HEK293T (cell line): ENCODE results near the gene CCL17.

Source experiments
- CTCF ChIA-PET: fragments of 350-600 bp; formaldehyde crosslinking; extraction: SDS; loops from one replicate; lab custom pipeline; 2021; ENCODE audit warnings: antibody characterized with exemption, inconsistent platforms; lab: Yijun Ruan, JAX
- POLR2A ChIA-PET: fragments of 350-600 bp; formaldehyde crosslinking; extraction: SDS; loops from one replicate; lab custom pipeline; 2020; ENCODE audit warnings: antibody characterized with exemption, inconsistent platforms; lab: Yijun Ruan, JAX
- DNase-seq: peaks from one replicate; pipeline ENCODE4 v3.0.0; 2012; ENCODE audit warnings: mixed read lengths; ENCODE audit errors: extremely low spot score
- ARNT ChIP-seq: fragments of 450-650 bp; IDR thresholded peaks from 2 replicates; pipeline ENCODE4 v1.6.1; 2017; ENCODE audit warnings: mild to moderate bottlenecking
- BHLHE40 ChIP-seq: fragments of 450-650 bp; IDR thresholded peaks from 2 replicates; pipeline ENCODE4 v1.6.1; 2016; ENCODE audit warnings: mild to moderate bottlenecking, moderate library complexity, borderline replicate concordance
- CTBP1 ChIP-seq: fragments of 450-650 bp; IDR thresholded peaks from 2 replicates; pipeline ENCODE4 v1.6.1; 2016; ENCODE audit warnings: borderline replicate concordance
- ELF4 ChIP-seq: fragments of 450-650 bp; IDR thresholded peaks from 2 replicates; pipeline ENCODE4 v1.6.1; 2017; ENCODE audit warnings: antibody characterized with exemption
- FOXA1 ChIP-seq: fragments of 450-650 bp; IDR thresholded peaks from 2 replicates; pipeline ENCODE4 v1.6.1; 2016; ENCODE audit warnings: mild to moderate bottlenecking
- FOXK2 ChIP-seq: fragments of 450-650 bp; IDR thresholded peaks from 2 replicates; pipeline ENCODE4 v1.6.1; 2016; ENCODE audit warnings: mild to moderate bottlenecking
- FOXM1 ChIP-seq: fragments of 450-650 bp; IDR thresholded peaks from 2 replicates; pipeline ENCODE4 v1.6.1; 2017; ENCODE audit warnings: mild to moderate bottlenecking, borderline replicate concordance
- HDGF ChIP-seq: fragments of 450-650 bp; IDR thresholded peaks from 2 replicates; pipeline ENCODE4 v1.6.1; 2017; ENCODE audit warnings: antibody characterized with exemption, borderline replicate concordance
- L3MBTL2 ChIP-seq: fragments of 450-650 bp; conservative IDR thresholded peaks from 2 replicates; pipeline ENCODE4 v1.6.1; 2016; ENCODE audit warnings: mild to moderate bottlenecking
- LEF1 ChIP-seq: fragments of 450-650 bp; IDR thresholded peaks from 2 replicates; pipeline ENCODE4 v1.6.1; 2017; ENCODE audit warnings: mild to moderate bottlenecking, borderline replicate concordance
- NFRKB ChIP-seq: fragments of 450-650 bp; IDR thresholded peaks from 2 replicates; pipeline ENCODE4 v1.6.1; 2016; ENCODE audit warnings: mild to moderate bottlenecking, moderate library complexity
- PKNOX1 ChIP-seq: fragments of 450-650 bp; IDR thresholded peaks from 2 replicates; pipeline ENCODE4 v1.6.1; 2016
- SP1 ChIP-seq: fragments of 450-650 bp; IDR thresholded peaks from 2 replicates; pipeline ENCODE4 v1.6.1; 2017
- SUZ12 ChIP-seq: fragments of 450-650 bp; IDR thresholded peaks from 2 replicates; pipeline ENCODE4 v1.6.1; 2016; ENCODE audit warnings: mild to moderate bottlenecking
- TARDBP ChIP-seq: fragments of 450-650 bp; IDR thresholded peaks from 2 replicates; pipeline ENCODE4 v1.6.1; 2016
- ZNF384 ChIP-seq: fragments of 450-650 bp; IDR thresholded peaks from 2 replicates; pipeline ENCODE4 v1.6.1; 2016

Gene CCL17

GRCh38 chr16:57403965-57404817 lies at the start of gene CCL17:
Gene CCL17 (plus strand): TSS chr16:57404767. CDS start chr16:57413933, 9,166 bp downstream.
- POLR2A ChIA-PET: interaction anchor here (1.9 kb wide), 1 partner anchor 12 kb away, joined by 6 read pairs; no protein-coding TSS in a partner anchor

GRCh38 chr16:57355898-57356414 lies 48.6 kb upstream of the CCL17 start:
- POLR2A ChIA-PET: no interaction called here
- no peak for DNase-seq
- CTCF ChIA-PET: no interaction called here
- TF ChIP-seq HDGF: no peak
- TF ChIP-seq BHLHE40: no peak
- no peak for TF ChIP-seq ZNF384
- TF ChIP-seq FOXK2: no peak

More at GRCh38 chr16:57403965-57404817, at the start of gene CCL17:
- CTCF ChIA-PET: interaction anchor here (2.0 kb wide), 1 partner anchor 13 kb away, joined by 11 read pairs; no protein-coding TSS in a partner anchor
- DNase-seq: no peak
- TF ChIP-seq FOXA1 (no peak), ARNT (no peak), SP1 (no peak), TARDBP (no peak), ZNF384 (no peak), ELF4 (no peak), NFRKB (no peak), CTBP1 (no peak), FOXM1 (no peak), HDGF (no peak), SUZ12 (no peak), FOXK2 (no peak), BHLHE40 (no peak), L3MBTL2 (no peak), PKNOX1 (no peak), LEF1 (no peak)

- CTCF ChIA-PET: no interaction called here
- no peak for DNase-seq
- TF ChIP-seq CTBP1 (no peak), NFRKB (no peak), L3MBTL2 (no peak), BHLHE40 (no peak), SP1 (no peak), FOXK2 (no peak), FOXA1 (no peak), TARDBP (no peak), ARNT (no peak), SUZ12 (no peak), PKNOX1 (no peak), HDGF (no peak), ZNF384 (no peak)
- POLR2A ChIA-PET: no interaction called here
Measured at GRCh38 chr16:57356547-57356946, 48.0 kb upstream of the CCL17 start.

- CTCF ChIA-PET: no interaction called here
- DNase-seq: no peak
- POLR2A ChIA-PET: no interaction called here
- no peak for TF ChIP-seq ELF4
- no peak for TF ChIP-seq ARNT
- no peak for TF ChIP-seq FOXM1
- no peak for TF ChIP-seq NFRKB
- no peak for TF ChIP-seq ZNF384
- no peak for TF ChIP-seq SUZ12
- TF ChIP-seq PKNOX1: no peak
- TF ChIP-seq SP1: no peak
- no peak for TF ChIP-seq FOXA1
- TF ChIP-seq L3MBTL2: no peak
- TF ChIP-seq TARDBP: no peak
- no peak for TF ChIP-seq FOXK2
- no peak for TF ChIP-seq BHLHE40
- TF ChIP-seq HDGF: no peak
- TF ChIP-seq CTBP1: no peak
- no peak for TF ChIP-seq LEF1
Measured at GRCh38 chr16:57357330-57358085, 47.1 kb upstream of the CCL17 start.

- TF ChIP-seq FOXK2 (no peak), SP1 (no peak)
- no peak for DNase-seq
- POLR2A ChIA-PET: no interaction called here
- CTCF ChIA-PET: no interaction called here
Measured at GRCh38 chr16:57358086-57358420, 46.5 kb upstream of the CCL17 start.

- ChIA-PET POLR2A (no interaction called here), CTCF (no interaction called here)
Measured at GRCh38 chr16:57358527-57359095, 46.0 kb upstream of the CCL17 start, which contains the start of gene CCL22. Gene CCL22 (plus strand): TSS chr16:57358783. CDS start chr16:57358817, 34 bp downstream.

More at GRCh38 chr16:57358527-57359095, 46.0 kb upstream of the CCL17 start, which contains the start of gene CCL22:
- TF ChIP-seq SP1: no peak
- no peak for TF ChIP-seq ZNF384
- no peak for TF ChIP-seq ELF4
- TF ChIP-seq FOXM1: no peak
- TF ChIP-seq ARNT: no peak
- DNase-seq: no peak
